ENCODE data around the gene VKORC1L1.
A peak's percentile ranks its signal among the peaks of the same experiment; 100 is the strongest.
"Not testable (repeated sequence)": the region's sequence is repeated elsewhere in the genome, so short reads cannot be mapped to it uniquely, and the experiment has no call there.

VKORC1L1 gene

GRCh38 chr7:65992526-65992925 is 119.7 kb downstream of the VKORC1L1 start:
- TF ChIP-seq CTCF (conservative IDR thresholded peaks at IDR 0.05): no peak
- H3K27ac ChIP-seq: no peak overlapping the region

GRCh38 chr7:65994984-65995383 is 122.1 kb downstream of the VKORC1L1 start:
- H3K27ac ChIP-seq: not testable (repeated sequence)

DNA sequence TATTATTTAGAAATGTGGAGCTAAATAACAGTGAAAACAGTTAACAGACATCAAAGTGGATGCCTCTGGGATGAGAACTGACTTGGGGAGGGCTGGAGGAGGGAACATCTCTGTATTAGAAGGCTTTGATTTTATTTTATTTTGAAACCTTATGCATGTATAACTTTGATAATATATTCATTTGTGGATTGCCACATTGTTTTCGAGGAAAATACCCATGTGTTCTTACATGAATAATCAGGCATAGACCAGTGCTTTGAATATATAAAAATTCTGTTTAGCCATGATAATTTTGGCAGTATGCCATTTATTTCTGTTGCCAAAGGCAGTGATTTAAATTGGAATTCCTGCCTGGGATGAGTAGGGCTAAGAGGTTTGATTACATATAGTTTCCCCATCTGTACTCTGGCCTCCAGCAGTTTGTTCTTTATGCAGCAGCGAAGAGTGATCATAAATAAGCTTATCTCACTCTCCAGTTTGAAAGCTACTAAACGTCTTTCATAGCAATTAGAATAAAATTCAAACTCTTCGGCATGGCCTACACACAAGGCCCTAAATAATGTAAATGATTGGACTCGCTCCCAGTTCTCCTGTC is 128.0 kb downstream of the VKORC1L1 start:
- not testable (repeated sequence) for H3K27ac ChIP-seq

- peak overlapping the region; percentile 71; the same call in 1 of the 2 replicates for H3K27ac ChIP-seq
These were observed 132.3 kb downstream of the VKORC1L1 start for GRCh38 chr7:66005115-66005671.

DNA sequence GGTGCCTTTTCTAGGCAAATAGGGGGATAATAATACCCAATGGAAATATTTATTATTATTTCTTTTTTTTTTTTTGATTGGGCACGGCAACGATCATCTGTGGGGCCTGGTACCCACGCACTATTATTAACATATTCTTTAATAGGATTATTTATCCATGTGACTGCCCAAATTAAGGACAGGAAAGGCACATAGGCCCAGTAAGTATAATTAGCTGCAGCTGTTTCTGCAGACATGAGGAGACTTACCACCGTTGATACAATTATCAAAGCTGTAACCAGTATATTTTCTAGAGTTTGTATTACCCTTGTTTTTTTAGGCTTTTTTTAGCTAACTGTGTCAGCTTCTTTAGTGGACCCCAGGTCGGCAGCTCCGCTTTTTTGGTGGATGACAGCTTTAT is 134.4 kb downstream of the VKORC1L1 start:
- no peak overlapping the region for H3K27ac ChIP-seq
- no peak for TF ChIP-seq CTCF (conservative IDR thresholded peaks at IDR 0.05)
